Measurements from ENCODE around the gene CLUH.

Gene CLUH

DNA sequence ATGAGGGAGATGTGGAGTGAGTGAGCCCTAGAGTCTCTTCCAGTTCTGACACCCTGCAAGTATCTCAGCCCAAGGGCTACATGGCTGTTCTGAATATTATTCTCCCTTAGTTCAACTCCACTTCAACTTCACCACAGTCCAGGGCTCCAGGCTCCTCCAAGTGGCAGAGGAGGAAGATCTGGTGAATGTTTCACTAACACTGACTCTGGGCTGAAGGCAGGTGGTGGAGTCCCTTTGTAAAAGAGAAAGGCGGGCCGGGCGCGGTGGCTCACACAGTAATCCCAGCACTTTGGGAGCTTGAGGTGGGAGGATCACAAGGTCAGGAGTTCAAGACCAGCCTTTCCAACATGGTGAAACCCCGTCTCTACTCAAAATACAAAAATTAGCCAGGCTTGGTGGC, 24.3 kb upstream of the CLUH start:
- H3K27ac ChIP-seq (ENCODE audit: low read depth, low read length): no peak overlapping the region
- H3K36me3 ChIP-seq (ENCODE audit: control insufficient read depth, insufficient read depth, low read length): peaks cover 3% of the 10 kb centered on the region; the same call in 1 of the 2 replicates
- H3K9ac ChIP-seq (ENCODE audit: low read depth, low read length): no peak overlapping the region
- no peaks in the 10 kb centered on the region for H3K9me3 ChIP-seq (ENCODE audit: control insufficient read depth, insufficient read depth, low read length)
- H3K4me1 ChIP-seq (ENCODE audit: control insufficient read depth, insufficient read depth, low read length): no peaks in the 10 kb centered on the region
- H3K4me3 ChIP-seq (ENCODE audit: low read depth, low read length): no peak overlapping the region
- H3K27me3 ChIP-seq (ENCODE audit: control insufficient read depth, insufficient read depth, low read length): no peaks in the 10 kb centered on the region

DNA sequence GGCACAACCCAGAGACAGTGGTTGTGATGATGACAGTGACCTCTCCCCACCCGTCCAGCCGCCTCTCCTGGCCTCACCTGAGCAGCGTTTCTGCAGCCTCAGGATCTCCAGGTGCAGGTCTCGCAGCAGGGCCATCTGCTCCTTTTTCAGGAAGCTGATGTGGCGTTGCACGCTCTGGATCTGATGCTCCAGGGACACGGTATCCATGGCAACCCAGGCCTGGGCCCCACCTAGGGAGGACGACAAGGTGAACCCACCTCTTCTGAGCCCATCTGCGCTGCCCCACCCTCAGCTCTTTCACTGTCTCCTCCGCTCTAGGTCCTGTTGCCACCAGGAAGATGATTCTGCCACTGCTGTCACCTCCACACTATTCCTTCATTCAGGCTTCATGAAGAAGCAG, 23.4 kb upstream of the CLUH start:
- H3K27me3 ChIP-seq (ENCODE audit: control insufficient read depth, insufficient read depth, low read length): no peaks in the 10 kb centered on the region
- H3K27ac ChIP-seq (ENCODE audit: low read depth, low read length): no peak overlapping the region
- H3K9me3 ChIP-seq (ENCODE audit: control insufficient read depth, insufficient read depth, low read length): no peaks in the 10 kb centered on the region
- no peaks in the 10 kb centered on the region for H3K4me1 ChIP-seq (ENCODE audit: control insufficient read depth, insufficient read depth, low read length)
- H3K4me3 ChIP-seq (ENCODE audit: low read depth, low read length): no peak overlapping the region
- H3K36me3 ChIP-seq (ENCODE audit: control insufficient read depth, insufficient read depth, low read length): peaks cover 6% of the 10 kb centered on the region
- no peak overlapping the region for H3K9ac ChIP-seq (ENCODE audit: low read depth, low read length)

GRCh38 chr17:2731807-2732206, 20.2 kb upstream of the CLUH start:
- no peak overlapping the region for H3K27ac ChIP-seq (ENCODE audit: low read depth, low read length)
- no peaks in the 10 kb centered on the region for H3K27me3 ChIP-seq (ENCODE audit: control insufficient read depth, insufficient read depth, low read length)
- no peak overlapping the region for H3K9ac ChIP-seq (ENCODE audit: low read depth, low read length)
- H3K36me3 ChIP-seq (ENCODE audit: control insufficient read depth, insufficient read depth, low read length): peaks cover 14% of the 10 kb centered on the region
- no peaks in the 10 kb centered on the region for H3K9me3 ChIP-seq (ENCODE audit: control insufficient read depth, insufficient read depth, low read length)
- no peak overlapping the region for H3K4me3 ChIP-seq (ENCODE audit: low read depth, low read length)
- no peaks in the 10 kb centered on the region for H3K4me1 ChIP-seq (ENCODE audit: control insufficient read depth, insufficient read depth, low read length)

DNA sequence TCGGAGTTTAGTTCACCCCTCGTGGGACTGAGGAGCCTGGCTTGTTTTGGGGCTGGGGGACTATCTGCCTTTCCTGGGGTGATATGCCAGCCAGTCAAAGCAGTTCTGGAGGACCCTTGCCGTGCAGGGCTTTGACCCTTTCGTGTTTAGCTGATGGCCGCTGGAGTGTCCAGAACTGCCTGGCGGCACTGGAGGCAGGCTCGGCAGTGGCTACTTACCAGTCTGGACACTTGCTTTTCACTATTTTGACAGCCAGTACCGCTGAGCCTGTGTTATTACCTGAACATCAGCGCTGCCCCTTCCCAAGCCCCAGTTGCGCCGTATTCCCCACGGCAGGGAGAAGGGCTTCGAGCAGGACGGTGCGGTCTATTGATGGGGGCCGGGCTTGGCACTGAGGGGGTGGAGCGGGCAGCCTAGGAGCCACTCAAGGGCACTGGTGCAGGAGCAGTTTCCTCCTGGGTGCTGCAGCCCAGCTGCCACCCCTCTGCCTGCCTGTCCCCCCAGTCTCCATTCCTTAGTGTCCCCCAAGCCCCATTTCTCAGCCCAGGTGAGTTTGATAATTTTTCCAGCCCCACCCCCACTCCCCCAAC, 19.3 kb upstream of the CLUH start:
- peaks cover 15% of the 10 kb centered on the region for H3K36me3 ChIP-seq (ENCODE audit: control insufficient read depth, insufficient read depth, low read length)
- no peaks in the 10 kb centered on the region for H3K27me3 ChIP-seq (ENCODE audit: control insufficient read depth, insufficient read depth, low read length)
- no peak overlapping the region for H3K4me3 ChIP-seq (ENCODE audit: low read depth, low read length)
- no peak overlapping the region for H3K9ac ChIP-seq (ENCODE audit: low read depth, low read length)
- H3K27ac ChIP-seq (ENCODE audit: low read depth, low read length): no peak overlapping the region
- no peaks in the 10 kb centered on the region for H3K4me1 ChIP-seq (ENCODE audit: control insufficient read depth, insufficient read depth, low read length)
- no peaks in the 10 kb centered on the region for H3K9me3 ChIP-seq (ENCODE audit: control insufficient read depth, insufficient read depth, low read length)

- H3K36me3 ChIP-seq (ENCODE audit: control insufficient read depth, insufficient read depth, low read length): peaks cover 7% of the 10 kb centered on the region; the same call in 1 of the 2 replicates
- H3K4me1 ChIP-seq (ENCODE audit: control insufficient read depth, insufficient read depth, low read length): peaks cover 12% of the 10 kb centered on the region
- H3K4me3 ChIP-seq (ENCODE audit: low read depth, low read length): peak overlapping the region; percentile 55; the same call in 1 of the 2 replicates
- no peaks in the 10 kb centered on the region for H3K9me3 ChIP-seq (ENCODE audit: control insufficient read depth, insufficient read depth, low read length)
- no peak overlapping the region for H3K27ac ChIP-seq (ENCODE audit: low read depth, low read length)
- no peaks in the 10 kb centered on the region; the same call in 1 of the 2 replicates for H3K27me3 ChIP-seq (ENCODE audit: control insufficient read depth, insufficient read depth, low read length)
- H3K9ac ChIP-seq (ENCODE audit: low read depth, low read length): peak overlapping the region; percentile 60; the same call in 1 of the 2 replicates
These were observed 13.2 kb upstream of the CLUH start for GRCh38 chr17:2724784-2725164.

GRCh38 chr17:2723997-2724783, 12.6 kb upstream of the CLUH start:
- Histone ChIP-seq H3K4me1 (ENCODE audit: control insufficient read depth, insufficient read depth, low read length) (peaks cover 15% of the 10 kb centered on the region), H3K36me3 (ENCODE audit: control insufficient read depth, insufficient read depth, low read length) (0 out of 2 replicates have a peak, but pooled peaks cover 6% of the 10 kb centered on the region), H3K9ac (ENCODE audit: low read depth, low read length) (peak overlapping the region; percentile 60), H3K27me3 (ENCODE audit: control insufficient read depth, insufficient read depth, low read length) (no peaks in the 10 kb centered on the region; the same call in 1 of the 2 replicates), H3K9me3 (ENCODE audit: control insufficient read depth, insufficient read depth, low read length) (no peaks in the 10 kb centered on the region), H3K4me3 (ENCODE audit: low read depth, low read length) (peak overlapping the region; percentile 55; the same call in 1 of the 2 replicates), H3K27ac (ENCODE audit: low read depth, low read length) (peak overlapping the region; percentile 70)

GRCh38 chr17:2723505-2723996, 12.0 kb upstream of the CLUH start:
- Histone ChIP-seq H3K27me3 (ENCODE audit: control insufficient read depth, insufficient read depth, low read length) (no peaks in the 10 kb centered on the region; the same call in 1 of the 2 replicates), H3K9me3 (ENCODE audit: control insufficient read depth, insufficient read depth, low read length) (no peaks in the 10 kb centered on the region), H3K4me3 (ENCODE audit: low read depth, low read length) (peak overlapping the region; percentile 43; the same call in 1 of the 2 replicates), H3K4me1 (ENCODE audit: control insufficient read depth, insufficient read depth, low read length) (peaks cover 15% of the 10 kb centered on the region), H3K27ac (ENCODE audit: low read depth, low read length) (peak overlapping the region; percentile 70), H3K36me3 (ENCODE audit: control insufficient read depth, insufficient read depth, low read length) (0 out of 2 replicates have a peak, but pooled peaks cover 6% of the 10 kb centered on the region), H3K9ac (ENCODE audit: low read depth, low read length) (no peak overlapping the region)

DNA sequence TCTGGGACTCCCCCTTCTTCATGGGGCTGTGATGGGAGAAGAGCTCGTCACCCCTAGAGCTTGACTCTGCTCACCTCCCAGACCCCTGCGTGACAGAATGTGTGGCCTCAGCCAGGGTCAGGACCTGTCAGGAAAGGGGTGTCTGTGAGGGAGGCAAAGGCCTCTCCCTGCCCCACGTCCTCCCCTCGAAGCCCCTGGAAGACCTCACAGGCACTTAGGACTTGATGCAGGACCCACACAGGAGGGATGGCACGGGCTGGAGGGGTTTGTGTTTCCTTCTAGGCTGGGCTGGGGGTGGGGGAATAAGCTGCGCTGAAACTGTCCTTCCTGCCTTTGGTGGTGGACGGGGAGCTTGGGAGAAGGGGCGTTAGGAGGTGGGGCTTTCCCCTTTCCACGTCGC, 11.0 kb upstream of the CLUH start:
- 0 out of 2 replicates have a peak, but pooled peaks cover 6% of the 10 kb centered on the region for H3K36me3 ChIP-seq (ENCODE audit: control insufficient read depth, insufficient read depth, low read length)
- H3K27ac ChIP-seq (ENCODE audit: low read depth, low read length): no peak overlapping the region
- no peaks in the 10 kb centered on the region; the same call in 1 of the 2 replicates for H3K27me3 ChIP-seq (ENCODE audit: control insufficient read depth, insufficient read depth, low read length)
- no peaks in the 10 kb centered on the region for H3K9me3 ChIP-seq (ENCODE audit: control insufficient read depth, insufficient read depth, low read length)
- H3K4me1 ChIP-seq (ENCODE audit: control insufficient read depth, insufficient read depth, low read length): peaks cover 15% of the 10 kb centered on the region
- no peak overlapping the region for H3K4me3 ChIP-seq (ENCODE audit: low read depth, low read length)
- H3K9ac ChIP-seq (ENCODE audit: low read depth, low read length): no peak overlapping the region

- H3K27me3 ChIP-seq (ENCODE audit: control insufficient read depth, insufficient read depth, low read length): no peaks in the 10 kb centered on the region; the same call in 1 of the 2 replicates
- H3K9ac ChIP-seq (ENCODE audit: low read depth, low read length): no peak overlapping the region
- no peaks in the 10 kb centered on the region for H3K36me3 ChIP-seq (ENCODE audit: control insufficient read depth, insufficient read depth, low read length)
- H3K9me3 ChIP-seq (ENCODE audit: control insufficient read depth, insufficient read depth, low read length): no peaks in the 10 kb centered on the region
- H3K4me1 ChIP-seq (ENCODE audit: control insufficient read depth, insufficient read depth, low read length): peaks cover 15% of the 10 kb centered on the region
- H3K4me3 ChIP-seq (ENCODE audit: low read depth, low read length): no peak overlapping the region
- H3K27ac ChIP-seq (ENCODE audit: low read depth, low read length): no peak overlapping the region
These were observed 10.0 kb upstream of the CLUH start for GRCh38 chr17:2721603-2722002.

GRCh38 chr17:2719861-2720260, 8.3 kb upstream of the CLUH start:
- Histone ChIP-seq H3K36me3 (ENCODE audit: control insufficient read depth, insufficient read depth, low read length) (no peaks in the 10 kb centered on the region), H3K27me3 (ENCODE audit: control insufficient read depth, insufficient read depth, low read length) (no peaks in the 10 kb centered on the region), H3K9me3 (ENCODE audit: control insufficient read depth, insufficient read depth, low read length) (no peaks in the 10 kb centered on the region), H3K4me3 (ENCODE audit: low read depth, low read length) (no peak overlapping the region), H3K4me1 (ENCODE audit: control insufficient read depth, insufficient read depth, low read length) (peaks cover 15% of the 10 kb centered on the region), H3K27ac (ENCODE audit: low read depth, low read length) (no peak overlapping the region), H3K9ac (ENCODE audit: low read depth, low read length) (no peak overlapping the region)

Measured in HUES48 (cell line).